ENCODE data around the gene HCN2. TPM values are rescaled to one million over a fixed set of nuclear protein-coding genes. Genes with fewer than 3 reads are reported as not detected.

Gene HCN2
- total and polyA plus RNA-seq, 9 of the 15 experiments (the other 6 are each of a cell fraction or from before 2014, with no cell fraction given) = 0.29 to 4.2 (median 0.82) TPM; not detected in 2

GRCh38 chr19:572140-572742, 17.4 kb upstream of the HCN2 start, which contains the start of gene BSG (continued):
- TF ChIP-seq REST (IDR thresholded peaks at IDR 0.05; ENCODE audit: borderline replicate concordance) (peak; percentile 98), REST (CRISPR knock-in tag; IDR thresholded peaks at IDR 0.05; ENCODE audit: low read depth) (0 out of 2 replicates have a peak, but pooled peaks have one; percentile 60), ZBTB8A (IDR thresholded peaks at IDR 0.05; ENCODE audit: partially characterized antibody) (no peak), HMGXB4 (CRISPR knock-in tag; IDR thresholded peaks at IDR 0.05) (no peak), ZBTB43 (CRISPR knock-in tag; IDR thresholded peaks at IDR 0.05) (no peak), RBM22 (IDR thresholded peaks at IDR 0.05; ENCODE audit: low read depth, low read length, poor library complexity, severe bottlenecking) (peak; percentile 76), GABPB1 (CRISPR knock-in tag; IDR thresholded peaks at IDR 0.05) (peak; percentile 30; the same call in 1 of the 2 replicates), NCOA2 (IDR thresholded peaks at IDR 0.05; ENCODE audit: partially characterized antibody in 2 of 2) (no peak), ARNT (IDR thresholded peaks at IDR 0.05) (no peak), FOXP4 (CRISPR knock-in tag; IDR thresholded peaks at IDR 0.05; ENCODE audit: borderline replicate concordance) (no peak), KLF10 (CRISPR knock-in tag; IDR thresholded peaks at IDR 0.05) (no peak), ZC3H8 (IDR thresholded peaks at IDR 0.05) (no peak), KAT7 (CRISPR knock-in tag; IDR thresholded peaks at IDR 0.05; ENCODE audit: borderline replicate concordance) (no peak), YBX1 (IDR thresholded peaks at IDR 0.05) (no peak), PCBP2 (IDR thresholded peaks at IDR 0.05; ENCODE audit: low read depth, low read length, poor library complexity, severe bottlenecking) (no peak)
